ENCODE results near the gene PTPRZ1.

The PTPRZ1 gene

DNA sequence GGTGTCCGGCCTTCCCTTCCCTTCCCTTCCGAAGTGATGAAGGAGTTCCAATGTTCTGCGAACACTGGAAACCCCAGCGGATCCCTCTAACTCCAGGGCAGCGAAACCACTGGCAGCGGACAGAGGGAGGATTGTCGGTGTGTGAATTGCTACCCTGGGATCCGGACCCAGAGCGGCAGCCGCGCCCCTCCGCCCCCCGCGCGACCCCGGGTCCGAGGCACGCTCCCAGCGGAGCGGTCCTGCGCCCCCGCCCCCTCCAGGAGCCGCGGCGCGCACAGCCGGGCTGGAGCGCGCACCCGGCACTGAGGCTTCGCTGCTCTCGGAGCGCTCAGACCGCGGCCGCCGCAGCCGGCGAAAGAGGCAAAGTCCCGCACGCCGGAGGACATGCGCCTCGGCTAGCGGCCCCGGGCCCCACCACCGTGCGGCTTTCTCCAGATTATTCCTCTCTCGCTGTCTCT lies at the start of gene PTPRZ1:
PTPRZ1 (plus strand) TSS at position 331 of the 458 bp plus-strand sequence. CDS start 339 bp downstream, outside the sequence.
- no peak for DNase-seq

DNA sequence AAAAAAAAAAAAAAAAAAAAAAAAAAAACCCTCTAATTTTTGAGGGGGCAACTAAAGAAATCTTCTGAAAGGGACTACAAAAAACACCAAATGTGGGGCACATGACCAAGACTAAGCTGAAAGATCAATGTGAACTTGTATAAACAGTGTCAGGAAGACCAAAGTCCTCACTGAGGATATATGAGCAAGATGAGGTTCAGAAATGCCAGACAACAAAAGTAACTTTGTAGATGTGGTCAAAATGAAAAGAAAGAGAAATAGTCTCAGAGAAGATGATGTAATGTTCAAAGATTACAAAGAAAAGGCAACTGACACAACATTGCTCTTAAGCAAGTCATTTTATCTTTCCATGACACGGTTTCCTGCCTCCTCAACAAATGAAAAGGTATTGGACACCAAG lies 48.7 kb upstream of the PTPRZ1 start:
- no peak for DNase-seq

- DNase-seq: no peak
These were observed 41.6 kb upstream of the PTPRZ1 start for GRCh38 chr7:121831351-121831750.

GRCh38 chr7:121831801-121832200 lies 41.2 kb upstream of the PTPRZ1 start:
- no peak for DNase-seq

DNA sequence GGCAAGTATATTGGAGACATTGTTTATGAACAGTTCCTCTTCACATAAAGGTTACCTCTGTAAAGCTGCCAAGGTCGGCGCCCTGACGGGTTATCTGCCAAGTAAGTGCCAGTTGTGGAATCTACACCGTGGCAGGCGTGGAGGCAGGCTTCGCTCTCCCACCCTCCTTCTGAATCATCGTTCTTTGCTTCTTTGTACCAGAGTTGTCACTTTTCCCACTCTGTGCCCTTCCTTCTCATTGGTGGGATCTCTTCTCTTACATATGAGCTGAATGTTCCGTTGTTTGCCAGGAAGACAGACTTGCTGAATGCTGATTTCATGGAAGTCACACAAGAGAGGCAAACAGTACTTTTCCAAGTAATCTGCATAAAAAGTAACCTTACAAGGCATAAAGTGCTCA lies 40.6 kb upstream of the PTPRZ1 start:
- DNase-seq: no peak

DNA sequence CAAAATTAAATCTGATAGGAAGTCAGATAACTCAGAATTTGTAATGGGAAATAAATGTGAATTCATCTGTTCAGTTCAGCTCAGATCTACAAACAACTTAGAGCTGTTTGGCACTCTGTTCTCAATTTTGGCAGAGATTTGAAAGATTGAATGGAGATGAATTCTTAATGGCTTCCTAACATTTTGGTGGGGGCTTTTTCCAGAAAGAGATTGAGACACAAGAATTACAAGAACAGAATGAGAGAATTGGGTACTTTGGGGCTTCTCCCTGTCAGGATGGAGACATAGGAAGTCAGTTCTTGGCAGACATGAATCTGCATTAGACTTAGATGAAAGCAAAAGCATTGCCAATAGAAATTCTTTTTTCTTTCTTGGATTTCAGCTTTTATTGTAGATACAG lies 39.0 kb upstream of the PTPRZ1 start:
- DNase-seq: no peak

GRCh38 chr7:121837462-121837861 lies 35.5 kb upstream of the PTPRZ1 start:
- no peak for DNase-seq

DNA sequence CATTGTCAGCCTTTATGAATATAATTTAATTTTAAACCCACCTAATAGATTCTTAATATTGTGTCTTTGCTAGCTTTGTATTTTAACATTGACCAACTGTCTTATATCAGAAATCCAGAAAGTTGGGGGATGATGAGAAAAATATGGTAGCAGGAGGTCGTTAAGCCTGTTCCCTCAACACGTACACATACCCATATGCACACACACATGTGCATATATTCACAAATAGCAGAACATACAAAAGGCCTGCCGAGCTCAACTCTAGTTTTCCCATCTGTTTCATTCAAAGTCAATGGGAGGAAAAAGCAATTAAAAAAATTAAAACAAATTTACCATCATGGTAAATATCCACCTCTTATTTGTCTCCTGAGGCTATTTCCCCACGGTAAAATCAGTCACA lies 25.9 kb upstream of the PTPRZ1 start:
- DNase-seq: no peak

- no peak for DNase-seq
These were observed 19.7 kb upstream of the PTPRZ1 start for GRCh38 chr7:121853307-121853706.

GRCh38 chr7:121860953-121861352 lies 12.0 kb upstream of the PTPRZ1 start:
- DNase-seq: no peak

DNA sequence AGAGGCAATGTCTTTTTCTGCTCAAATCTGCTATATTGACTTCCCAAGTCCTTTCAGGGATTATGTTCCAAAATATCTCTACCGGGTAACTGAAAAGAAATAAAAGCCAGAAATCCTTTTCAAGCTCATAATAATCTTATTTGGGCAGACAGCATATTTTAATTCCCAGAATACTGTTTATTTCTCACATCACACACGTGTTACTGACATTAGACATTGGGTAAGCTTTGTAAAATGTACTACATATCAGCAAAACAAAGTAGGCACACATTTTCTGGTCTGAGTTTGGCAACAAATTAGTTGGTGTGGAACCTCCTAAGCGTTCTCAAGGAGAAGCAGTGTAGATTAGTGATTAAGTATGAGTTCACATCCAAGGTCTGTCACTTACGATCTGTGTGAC lies 10.4 kb upstream of the PTPRZ1 start:
- DNase-seq: no peak

DNA sequence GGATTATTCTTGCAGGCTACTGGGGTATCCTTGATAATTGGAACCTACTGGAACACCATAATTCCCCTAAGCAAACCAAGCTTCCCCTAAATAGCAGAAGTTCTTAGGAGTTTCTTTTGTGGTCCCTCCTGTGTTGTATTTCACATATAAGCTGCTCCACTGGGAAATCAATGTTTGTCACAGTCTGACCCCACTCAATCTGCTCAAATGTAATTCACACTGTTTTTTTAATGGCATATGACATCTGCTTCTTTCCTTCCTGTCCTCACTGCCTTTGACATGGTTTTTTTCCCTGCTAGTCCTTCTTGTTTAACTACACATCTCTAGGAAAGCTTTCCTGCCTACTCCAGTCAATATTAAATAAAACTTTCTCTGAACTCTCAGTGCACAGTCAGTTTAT lies 1.8 kb upstream of the PTPRZ1 start:
- no peak for DNase-seq

GRCh38 chr7:121873289-121874194 lies 581 bp downstream of the PTPRZ1 start:
- no peak for DNase-seq

GRCh38 chr7:121874298-121874697 lies 1.3 kb downstream of the PTPRZ1 start:
- DNase-seq: no peak

- no peak for DNase-seq
These were observed 2.2 kb downstream of the PTPRZ1 start for GRCh38 chr7:121875203-121875602.

GRCh38 chr7:121876656-121877500 lies 3.9 kb downstream of the PTPRZ1 start:
- DNase-seq: no peak

DNA sequence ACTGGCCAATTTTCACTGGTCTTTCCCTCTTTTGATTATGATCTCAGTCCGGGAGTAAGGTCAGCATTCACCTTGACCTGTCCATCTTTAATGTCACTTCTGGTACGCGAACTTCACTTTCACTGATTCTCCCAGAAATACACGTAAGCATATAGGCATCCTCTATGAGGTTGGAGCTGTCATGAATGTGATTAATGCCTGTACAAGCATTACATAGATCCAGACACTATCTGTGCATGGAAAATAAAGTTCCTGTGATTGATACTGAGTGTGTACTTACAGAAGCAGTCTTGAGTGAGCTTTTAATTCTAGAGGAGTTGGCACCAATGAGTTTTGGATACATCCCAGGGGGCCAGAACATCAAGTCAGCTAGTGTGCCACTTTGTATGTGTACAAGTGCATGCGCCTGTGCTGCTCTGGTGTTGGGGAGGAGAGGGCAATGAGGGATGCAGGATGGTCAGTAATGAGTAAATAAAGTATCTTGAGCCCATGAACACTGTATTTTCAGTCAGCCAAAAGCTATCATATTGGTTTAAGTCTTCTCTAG lies 6.0 kb downstream of the PTPRZ1 start:
- DNase-seq: no peak

DNA sequence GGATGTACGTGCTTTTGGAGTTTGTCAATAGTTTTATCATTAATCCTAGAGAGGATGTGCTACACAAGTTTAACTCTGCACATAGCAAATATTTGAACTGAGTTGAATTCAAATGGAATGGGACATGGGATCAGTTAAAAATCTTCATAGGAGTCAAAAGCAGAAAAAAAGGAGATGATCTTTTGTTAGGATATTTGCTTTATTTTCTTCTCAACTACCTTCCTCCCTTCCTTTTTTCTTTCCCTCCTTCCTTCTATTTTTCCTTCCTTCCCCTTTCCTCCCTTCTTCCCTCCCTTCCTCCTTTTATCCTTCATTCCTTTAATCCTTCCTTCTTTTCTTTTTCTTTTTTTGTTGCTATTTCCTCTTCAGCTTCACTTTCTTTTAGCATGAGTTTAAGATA lies 6.6 kb downstream of the PTPRZ1 start:
- no peak for DNase-seq

GRCh38 chr7:121882731-121883130 lies 9.8 kb downstream of the PTPRZ1 start:
- no peak for DNase-seq

DNA sequence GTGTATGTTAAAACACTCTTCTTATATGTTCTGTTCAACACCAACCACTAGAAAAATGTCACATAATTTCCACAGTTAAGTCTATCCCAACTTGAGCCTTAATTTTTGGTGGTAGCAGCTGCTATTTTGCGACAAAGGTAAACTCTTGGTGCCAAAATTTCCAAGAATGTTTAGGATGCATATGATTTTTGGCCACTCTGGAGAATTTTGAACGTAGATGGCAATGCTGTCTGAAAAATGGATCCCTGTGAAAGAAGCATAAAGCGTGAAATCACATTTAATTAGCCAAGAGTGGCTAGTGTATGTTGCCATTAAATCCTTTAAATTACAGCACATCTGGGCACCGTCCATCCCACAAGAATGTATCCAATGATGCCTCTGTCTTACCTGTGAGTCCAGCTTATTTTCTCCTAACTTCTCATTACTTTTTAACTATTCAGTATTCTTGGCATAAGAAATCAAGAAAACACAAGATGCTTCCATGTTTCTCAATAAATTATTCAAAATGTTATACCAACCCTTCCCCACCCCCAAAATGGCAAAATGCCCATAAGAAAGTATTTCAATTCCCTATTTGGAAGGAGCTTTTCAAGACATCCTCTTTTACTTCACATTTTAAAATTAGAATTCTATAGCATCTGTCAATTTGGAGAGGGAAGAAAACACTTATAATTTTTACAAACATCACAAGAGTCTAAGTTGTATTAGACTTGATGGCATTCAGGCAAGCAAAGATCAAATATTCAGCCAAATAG lies 12.4 kb downstream of the PTPRZ1 start:
- DNase-seq: no peak

- DNase-seq: no peak
These were observed 14.7 kb downstream of the PTPRZ1 start for GRCh38 chr7:121887634-121888033.

GRCh38 chr7:121890833-121891232 lies 17.9 kb downstream of the PTPRZ1 start:
- no peak for DNase-seq

- no peak for DNase-seq
These were observed 18.8 kb downstream of the PTPRZ1 start for GRCh38 chr7:121891731-121892130.
